Esophagus muscularis mucosa (tissue), 3 donors: ENCODE results near the gene PBRM1.

Experiments used
- CTCF ChIP-seq, 3 experiments: fragments of 200-600 bp in 2 of 3; fragments of 450-650 bp in 1 of 3; sonication (generic) in 2 of 3; IDR thresholded peaks; one replicate each; pipeline ENCODE4 v1.5.1; 2017 to 2019; ENCODE audit warnings: antibody characterized with exemption in 3 of 3, mild to moderate bottlenecking in 2 of 3, moderate library complexity in 1 of 3
- POLR2A ChIP-seq: fragments of 450-650 bp; IDR thresholded peaks from one replicate; pipeline ENCODE4 v1.6.1; 2017; ENCODE audit warnings: antibody characterized with exemption, moderate library complexity, mild to moderate bottlenecking, low read depth

DNA sequence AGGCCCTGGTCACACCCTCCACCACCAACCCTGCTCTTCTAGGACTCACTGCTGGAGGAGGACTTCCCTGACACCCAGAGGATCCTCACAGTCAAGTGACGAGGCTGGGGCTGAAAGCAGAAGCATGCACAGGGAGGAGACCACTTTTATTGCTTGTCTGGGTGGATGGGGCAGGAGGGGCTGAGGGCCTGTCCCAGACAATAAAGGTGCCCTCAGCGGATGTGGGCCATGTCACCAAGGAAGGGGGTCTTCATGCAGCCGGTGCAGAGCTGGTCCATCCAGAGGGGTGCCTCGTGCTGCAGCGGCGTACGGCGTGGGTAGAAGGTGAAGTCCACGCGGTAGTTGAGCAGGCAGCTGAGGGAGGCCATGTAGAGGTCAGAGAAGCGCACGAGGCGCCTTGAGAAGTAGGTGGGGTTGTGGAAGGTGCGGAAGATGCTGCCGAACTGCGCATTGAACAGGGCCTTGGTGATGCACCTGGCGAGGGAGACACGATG is 161.4 kb downstream of the PBRM1 start:
- TF ChIP-seq CTCF (IDR thresholded peaks at IDR 0.05) = no peak
- no peak for TF ChIP-seq POLR2A
